ENCODE results near the gene OGFR.

GRCh38 chr20:62832212-62832922 lies 27.7 kb downstream of the OGFR start:
- no peak for TF ChIP-seq POLR2A (IDR thresholded peaks at IDR 0.05; ENCODE audit: low read depth, low read length)
- TF ChIP-seq TAF1 (IDR thresholded peaks at IDR 0.05; ENCODE audit: borderline replicate concordance, low read depth, low read length), result no peak
- no peak for TF ChIP-seq POLR2AphosphoS5 (IDR thresholded peaks at IDR 0.05; ENCODE audit: low read depth, low read length)

Measured in GM12892 (cell line).